22Rv1 (cell line): ENCODE measurements around the gene ADGRG6.
A peak's percentile ranks its signal among the peaks of the same experiment; 100 is the strongest.

Source experiments
- H3K27ac ChIP-seq: fragments of 450-650 bp; 2 replicates; pipeline ENCODE4 v1.5.1; 2017
- CTCF ChIP-seq: fragments of 450-650 bp; IDR thresholded peaks from 2 replicates; pipeline ENCODE4 v1.5.1; 2017; ENCODE audit warnings: mild to moderate bottlenecking
- ZFX ChIP-seq: fragments of 450-650 bp; IDR thresholded peaks from 2 replicates; pipeline ENCODE4 v1.6.1; 2017; ENCODE audit warnings: antibody characterized with exemption, borderline replicate concordance

ADGRG6 gene

GRCh38 chr6:142321451-142321850 lies 19.6 kb downstream of the ADGRG6 start:
- TF ChIP-seq CTCF (no peak), ZFX (no peak)
- H3K27ac ChIP-seq, result no peak overlapping the region

GRCh38 chr6:142322066-142322465 lies 20.3 kb downstream of the ADGRG6 start:
- no peak for TF ChIP-seq CTCF
- no peak for TF ChIP-seq ZFX
- H3K27ac ChIP-seq, result no peak overlapping the region; the same call in 1 of the 2 replicates

- TF ChIP-seq ZFX (no peak), CTCF (no peak)
- peak overlapping the region; percentile 25; the same call in 1 of the 2 replicates for H3K27ac ChIP-seq
Observed at GRCh38 chr6:142322504-142323198, 20.8 kb downstream of the ADGRG6 start.

GRCh38 chr6:142323377-142323776 lies 21.6 kb downstream of the ADGRG6 start:
- TF ChIP-seq ZFX (no peak), CTCF (no peak)
- H3K27ac ChIP-seq, result peak overlapping the region; percentile 25

GRCh38 chr6:142324111-142324510 lies 22.3 kb downstream of the ADGRG6 start:
- peak overlapping the region; percentile 25 for H3K27ac ChIP-seq
- TF ChIP-seq ZFX, result no peak
- TF ChIP-seq CTCF, result no peak

- H3K27ac ChIP-seq, result no peak overlapping the region
- TF ChIP-seq ZFX, result no peak
Observed at GRCh38 chr6:142325111-142325510, 23.3 kb downstream of the ADGRG6 start.

GRCh38 chr6:142326540-142326939 lies 24.7 kb downstream of the ADGRG6 start:
- no peak overlapping the region for H3K27ac ChIP-seq
- no peak for TF ChIP-seq ZFX

GRCh38 chr6:142328070-142328469 lies 26.3 kb downstream of the ADGRG6 start:
- no peak for TF ChIP-seq ZFX
- TF ChIP-seq CTCF, result no peak
- H3K27ac ChIP-seq, result no peak overlapping the region
